Ectodermal cell (in vitro differentiated cells): Measurements from ENCODE around the gene BNC2.

ENCODE experiments used
- H3K27ac ChIP-seq: 2 replicates; pipeline ENCODE4 v1.7.0; 2013; ENCODE audit warnings: mild to moderate bottlenecking, low read depth, low read length; ENCODE audit not compliant: insufficient read depth, poor library complexity, severe bottlenecking
- H3K27me3 ChIP-seq: 2 replicates; pipeline ENCODE4 v1.7.0; 2013; ENCODE audit warnings: mild to moderate bottlenecking, low read length; ENCODE audit not compliant: insufficient read depth, control insufficient read depth, poor library complexity, severe bottlenecking
- H3K36me3 ChIP-seq: one replicate; pipeline ENCODE4 v1.7.0; 2013; ENCODE audit warnings: low read length; ENCODE audit not compliant: control insufficient read depth, insufficient read depth
- H3K4me1 ChIP-seq: one replicate; pipeline ENCODE4 v1.7.0; 2013; ENCODE audit warnings: low read length; ENCODE audit not compliant: control insufficient read depth, insufficient read depth
- H3K4me3 ChIP-seq: 2 replicates; pipeline ENCODE4 v1.7.0; 2013; ENCODE audit warnings: low read depth, low read length, control low read depth; ENCODE audit not compliant: insufficient read depth
- H3K9me3 ChIP-seq: 2 replicates; pipeline ENCODE4 v1.7.0; 2013; ENCODE audit warnings: mild to moderate bottlenecking, low read length, moderate library complexity; ENCODE audit not compliant: control insufficient read depth
- WGBS, 2 experiments: methylation state at CpG; one replicate each; pipeline ENCODE4 v1.1.7; 2013; ENCODE audit warnings: missing lambda C conversion rate in 2 of 2; 5-methylcytosine and 5-hydroxymethylcytosine counted together

The BNC2 gene

DNA sequence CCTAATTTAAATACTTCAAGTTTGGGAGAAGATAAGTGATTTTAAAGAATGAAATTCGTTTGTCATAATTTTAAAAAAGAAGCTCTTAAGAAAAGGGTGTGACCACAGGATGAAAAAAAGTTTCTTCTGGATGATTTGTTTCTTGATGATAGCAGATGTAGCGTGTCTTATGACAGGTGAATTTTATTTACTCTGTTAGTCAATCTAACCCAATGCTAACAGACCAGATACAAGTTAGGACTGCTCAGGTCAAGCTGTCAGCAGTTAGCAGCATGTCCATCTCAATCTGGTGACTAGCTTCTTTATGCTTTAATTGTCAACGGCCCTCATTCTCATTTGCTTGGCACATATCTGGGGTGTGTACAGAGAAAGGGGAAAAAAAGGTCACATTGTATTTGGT lies 456.0 kb downstream of the BNC2 start:
- Histone ChIP-seq H3K36me3 (no peaks in the 10 kb centered on the region), H3K27me3 (no peaks in the 10 kb centered on the region), H3K4me3 (no peak overlapping the region), H3K27ac (no peak overlapping the region), H3K4me1 (no peaks in the 10 kb centered on the region), H3K9me3 (no peaks in the 10 kb centered on the region)
- 90% methylated on average over 3 of the region's 3 CpGs for WGBS, 2 experiments

- no peaks in the 10 kb centered on the region for H3K9me3 ChIP-seq
- no peaks in the 10 kb centered on the region for H3K4me1 ChIP-seq
- no peaks in the 10 kb centered on the region for H3K36me3 ChIP-seq
- 93 to 95% methylated on average over 8 to 9 of the region's 9 CpGs for WGBS, 2 experiments
- H3K4me3 ChIP-seq: no peak overlapping the region
- H3K27ac ChIP-seq: no peak overlapping the region
- no peaks in the 10 kb centered on the region for H3K27me3 ChIP-seq
Measured at GRCh38 chr9:16413509-16414016, 456.9 kb downstream of the BNC2 start.

GRCh38 chr9:16412740-16413139 lies 457.7 kb downstream of the BNC2 start:
- no peaks in the 10 kb centered on the region for H3K4me1 ChIP-seq
- no peaks in the 10 kb centered on the region for H3K36me3 ChIP-seq
- no peaks in the 10 kb centered on the region for H3K27me3 ChIP-seq
- H3K4me3 ChIP-seq: no peak overlapping the region
- 94 to 95% methylated on average over 4 of the region's 4 CpGs for WGBS, 2 experiments
- H3K9me3 ChIP-seq: no peaks in the 10 kb centered on the region
- H3K27ac ChIP-seq: no peak overlapping the region

DNA sequence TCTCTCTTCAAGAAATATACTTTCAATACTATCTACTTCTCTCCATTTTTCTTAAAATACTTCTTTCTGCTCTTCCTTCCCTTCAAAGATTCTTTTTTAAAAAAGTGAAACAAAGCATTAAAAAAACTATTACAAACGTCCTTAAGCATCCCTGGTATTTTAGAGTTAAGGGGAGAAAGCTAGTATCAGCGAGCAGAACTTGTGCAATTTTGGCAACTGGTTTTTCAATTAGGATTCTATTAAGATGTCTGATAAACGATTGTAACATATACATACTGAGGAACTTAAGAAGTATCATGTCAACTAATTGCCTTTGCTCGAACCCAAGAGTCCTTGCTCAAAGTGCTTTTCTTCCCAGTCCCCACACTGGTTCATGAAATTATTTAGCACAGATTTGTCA lies 459.2 kb downstream of the BNC2 start:
- no peaks in the 10 kb centered on the region for H3K4me1 ChIP-seq

DNA sequence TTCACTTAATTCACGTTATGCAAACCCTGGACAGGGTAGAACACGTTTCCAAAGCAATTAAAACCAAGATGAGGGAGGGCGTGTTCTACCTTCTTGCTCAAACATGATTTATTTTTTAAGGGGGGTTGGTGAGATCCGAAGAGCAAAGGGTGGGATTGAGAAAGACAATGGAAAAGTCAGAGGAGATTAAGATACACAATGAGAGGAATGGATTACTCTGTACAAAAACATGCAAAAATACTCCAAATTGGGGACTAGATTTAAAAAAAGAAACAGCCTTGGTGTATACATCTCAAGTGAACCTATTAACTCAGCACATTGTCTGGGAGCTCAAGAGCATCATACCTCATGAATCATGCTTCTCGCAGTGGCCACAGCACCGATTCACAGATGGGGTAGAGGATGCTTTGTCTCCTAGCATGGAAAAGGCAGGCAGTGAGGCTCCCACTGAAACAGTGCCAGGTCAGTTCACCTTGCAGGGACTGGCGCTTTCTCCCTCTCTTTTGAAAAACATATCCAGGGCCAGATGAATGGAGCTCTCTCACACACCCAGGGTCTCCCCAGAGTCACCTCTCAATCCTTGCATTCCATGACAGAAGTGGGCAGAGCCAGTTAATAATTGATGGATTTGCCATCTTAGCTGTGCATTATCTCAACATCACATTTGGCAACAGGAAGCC lies 459.7 kb downstream of the BNC2 start:
- Histone ChIP-seq H3K4me1 (no peaks in the 10 kb centered on the region), H3K9me3 (no peaks in the 10 kb centered on the region), H3K4me3 (no peak overlapping the region), H3K27me3 (no peaks in the 10 kb centered on the region), H3K27ac (no peak overlapping the region), H3K36me3 (no peaks in the 10 kb centered on the region)
- 92 to 95% methylated on average over 7 of the region's 7 CpGs for WGBS, 2 experiments

More for the DNA sequence above, 459.2 kb downstream of the BNC2 start:
- no peaks in the 10 kb centered on the region for H3K27me3 ChIP-seq
- no peaks in the 10 kb centered on the region for H3K9me3 ChIP-seq
- H3K4me3 ChIP-seq: no peak overlapping the region
- no peaks in the 10 kb centered on the region for H3K36me3 ChIP-seq
- H3K27ac ChIP-seq: no peak overlapping the region
- WGBS, 2 experiments: 95 to 98% methylated on average over 4 of the region's 4 CpGs

- no peaks in the 10 kb centered on the region for H3K9me3 ChIP-seq
Measured at GRCh38 chr9:16407617-16408016, 462.9 kb downstream of the BNC2 start.

GRCh38 chr9:16406526-16407225 lies 463.8 kb downstream of the BNC2 start:
- Histone ChIP-seq H3K9me3 (no peaks in the 10 kb centered on the region), H3K36me3 (no peaks in the 10 kb centered on the region), H3K4me3 (no peak overlapping the region), H3K4me1 (no peaks in the 10 kb centered on the region), H3K27ac (no peak overlapping the region), H3K27me3 (no peaks in the 10 kb centered on the region)
- whole genome bisulfite sequencing, 2 experiments: 94 to 95% methylated on average over 11 to 12 of the region's 12 CpGs

More at GRCh38 chr9:16407617-16408016, 462.9 kb downstream of the BNC2 start:
- H3K4me1 ChIP-seq: no peaks in the 10 kb centered on the region
- H3K27me3 ChIP-seq: no peaks in the 10 kb centered on the region
- no peak overlapping the region for H3K4me3 ChIP-seq
- H3K27ac ChIP-seq: no peak overlapping the region
- H3K36me3 ChIP-seq: no peaks in the 10 kb centered on the region
- WGBS, 2 experiments: 91 to 92% methylated on average over 2 of the region's 2 CpGs

- 80 to 100% methylated on average over 1 to 2 of the region's 3 CpGs for WGBS, 2 experiments
- no peaks in the 10 kb centered on the region for H3K9me3 ChIP-seq
- no peaks in the 10 kb centered on the region for H3K27me3 ChIP-seq
- no peaks in the 10 kb centered on the region for H3K36me3 ChIP-seq
- H3K4me1 ChIP-seq: no peaks in the 10 kb centered on the region
- no peak overlapping the region for H3K4me3 ChIP-seq
- H3K27ac ChIP-seq: no peak overlapping the region
Measured at GRCh38 chr9:16405421-16405820, 465.0 kb downstream of the BNC2 start.

DNA sequence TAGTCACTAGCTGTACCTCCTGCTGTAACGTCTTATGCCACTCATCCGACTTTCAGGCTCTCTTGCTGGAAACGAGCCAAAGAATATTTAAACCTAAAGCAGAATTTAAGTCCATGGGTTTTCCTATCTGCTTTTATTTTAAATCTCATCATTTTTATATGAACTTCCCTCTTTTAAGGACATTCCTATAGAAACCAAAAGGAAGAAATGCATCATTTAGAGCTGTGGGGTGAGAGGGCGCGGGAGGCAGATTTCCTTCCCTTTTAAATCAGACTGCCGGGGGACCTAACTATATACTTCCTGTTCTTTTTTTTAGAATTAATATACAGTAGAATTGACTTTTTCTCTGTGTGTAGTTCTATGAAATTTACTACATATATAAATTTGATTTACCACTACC lies 468.8 kb downstream of the BNC2 start:
- Histone ChIP-seq H3K36me3 (no peaks in the 10 kb centered on the region), H3K27me3 (no peaks in the 10 kb centered on the region), H3K27ac (no peak overlapping the region), H3K4me3 (no peak overlapping the region), H3K9me3 (no peaks in the 10 kb centered on the region), H3K4me1 (no peaks in the 10 kb centered on the region)
- WGBS, 2 experiments: 91 to 93% methylated on average over 3 to 5 of the region's 6 CpGs

GRCh38 chr9:16398691-16399090 lies 471.8 kb downstream of the BNC2 start:
- Histone ChIP-seq H3K4me1 (no peaks in the 10 kb centered on the region), H3K36me3 (no peaks in the 10 kb centered on the region), H3K9me3 (no peaks in the 10 kb centered on the region), H3K27me3 (no peaks in the 10 kb centered on the region), H3K4me3 (no peak overlapping the region), H3K27ac (no peak overlapping the region)
- WGBS, 2 experiments: 74 to 81% methylated on average over 3 of the region's 3 CpGs
